ENCODE results near the gene BCL6. TPM values are rescaled to one million over a fixed set of nuclear protein-coding genes. Genes with fewer than 3 reads are reported as not detected.

The BCL6 gene
- total and polyA plus RNA-seq, 2 of the 8 experiments (the other 6 are each of a cell fraction or from before 2014, with no cell fraction given) = 5.7 to 10.4 TPM

- TF ChIP-seq KDM4A (IDR thresholded peaks at IDR 0.05; ENCODE audit: low read depth, low read length, severe bottlenecking) = no peak
- TF ChIP-seq YY1 (IDR thresholded peaks at IDR 0.05; ENCODE audit: low read depth, low read length) = no peak
- no peak for TF ChIP-seq POLR2AphosphoS5 (IDR thresholded peaks at IDR 0.05; ENCODE audit: low read depth, low read length)
- TF ChIP-seq CHD7 (IDR thresholded peaks at IDR 0.05; ENCODE audit: insufficient replicate concordance, low read length) = no peak
These were observed 32.2 kb upstream of the BCL6 start (continued) for GRCh38 chr3:187777331-187777941.
